ENCODE measurements around the gene SQOR. TPM values are rescaled to one million over a fixed set of nuclear protein-coding genes. Genes with fewer than 3 reads are reported as not detected.

The SQOR gene
- total and polyA plus RNA-seq, 2 experiments from 2014 or later, result 0.23 TPM; not detected in 1

- Histone ChIP-seq H4K20me1 (replicated peaks; ENCODE audit: insufficient read depth) (no peaks in the 10 kb centered on the region), H3K4me2 (no peak overlapping the region), H3K4me1 (ENCODE audit: insufficient read depth) (no peaks in the 10 kb centered on the region), H2AFZ (no peak overlapping the region), H3K27me3 (ENCODE audit: insufficient read depth) (no peaks in the 10 kb centered on the region), H3K9me2 (ENCODE audit: insufficient read depth) (no peaks in the 10 kb centered on the region), H3K27ac (ENCODE audit: low read depth) (no peak overlapping the region), H3F3A (replicated peaks; ENCODE audit: low read depth) (no peaks in the 10 kb centered on the region), H3K36me3 (ENCODE audit: insufficient read depth) (no peaks in the 10 kb centered on the region), H3K79me2 (replicated peaks; ENCODE audit: insufficient read depth) (no peaks in the 10 kb centered on the region), H3K4me3 (no peak overlapping the region)
- Mint-ChIP-seq H3K9me3 (peaks cover 85% of the 10 kb centered on the region), H3K27me3 (ENCODE audit: insufficient read depth, low read depth, poor library complexity) (peaks cover 1% of the 10 kb centered on the region), H3K4me3 (no peak overlapping the region), H3K27ac (no peak overlapping the region), H3K4me1 (no peaks in the 10 kb centered on the region), H3K36me3 (ENCODE audit: low read depth) (peaks cover 10% of the 10 kb centered on the region; the same call in 2 of the 3 replicates)
- ATAC-seq, result no peak
- no peak for DNase-seq (ENCODE audit: low spot score)
- TF ChIP-seq STAT1 (IDR thresholded peaks at IDR 0.05; ENCODE audit: unreplicated experiment) (no peak), EZH2 (IDR thresholded peaks at IDR 0.05; ENCODE audit: low read depth, unreplicated experiment) (no peak), NANOG (IDR thresholded peaks at IDR 0.05; ENCODE audit: borderline replicate concordance) (no peak), JUNB (IDR thresholded peaks at IDR 0.05; ENCODE audit: unreplicated experiment) (no peak), ZNF114 (CRISPR knock-in tag; IDR thresholded peaks at IDR 0.05) (no peak)
These were observed 96.5 kb downstream of the SQOR start for GRCh38 chr15:45731343-45731742.

DNA sequence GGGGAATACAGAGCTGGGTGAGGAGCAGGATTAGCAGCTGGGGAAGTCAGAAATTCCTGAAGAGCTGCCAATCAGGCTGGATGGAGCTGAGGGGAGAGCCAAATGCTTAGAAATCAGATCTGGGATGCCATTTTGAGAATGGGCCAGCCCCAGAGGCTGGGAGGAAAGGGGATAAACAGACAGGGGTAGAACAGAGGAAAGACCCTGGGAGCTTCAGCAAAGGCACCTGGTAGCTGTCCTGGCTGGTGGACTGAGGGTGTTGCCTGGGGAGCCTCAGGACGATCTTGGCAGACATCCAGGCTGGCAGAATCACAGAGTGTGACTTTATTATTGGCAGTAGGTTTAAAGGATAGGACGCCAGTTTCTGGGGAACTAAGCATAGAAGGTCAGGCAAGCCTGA, 97.8 kb downstream of the SQOR start:
- Histone ChIP-seq H3K4me1 (ENCODE audit: insufficient read depth) (no peaks in the 10 kb centered on the region), H3K27ac (ENCODE audit: low read depth) (no peak overlapping the region), H3K9me2 (ENCODE audit: insufficient read depth) (no peaks in the 10 kb centered on the region), H4K20me1 (replicated peaks; ENCODE audit: insufficient read depth) (no peaks in the 10 kb centered on the region), H2AFZ (no peak overlapping the region), H3K4me3 (no peak overlapping the region), H3K79me2 (replicated peaks; ENCODE audit: insufficient read depth) (no peaks in the 10 kb centered on the region), H3F3A (replicated peaks; ENCODE audit: low read depth) (no peaks in the 10 kb centered on the region), H3K36me3 (ENCODE audit: insufficient read depth) (no peaks in the 10 kb centered on the region), H3K4me2 (no peak overlapping the region), H3K27me3 (ENCODE audit: insufficient read depth) (no peaks in the 10 kb centered on the region)
- Mint-ChIP-seq H3K4me3 (no peak overlapping the region), H3K4me1 (no peaks in the 10 kb centered on the region), H3K27ac (no peak overlapping the region), H3K36me3 (ENCODE audit: low read depth) (peaks cover 10% of the 10 kb centered on the region; the same call in 2 of the 3 replicates), H3K9me3 (peaks cover 82% of the 10 kb centered on the region), H3K27me3 (ENCODE audit: insufficient read depth, low read depth, poor library complexity) (peaks cover 1% of the 10 kb centered on the region)
- no peak for DNase-seq (ENCODE audit: low spot score)
- no peak for TF ChIP-seq ZNF462 (CRISPR knock-in tag; IDR thresholded peaks at IDR 0.05)
- no peak for TF ChIP-seq ZNF331 (CRISPR knock-in tag; IDR thresholded peaks at IDR 0.05; ENCODE audit: low read depth)
- TF ChIP-seq, protein P1, sequence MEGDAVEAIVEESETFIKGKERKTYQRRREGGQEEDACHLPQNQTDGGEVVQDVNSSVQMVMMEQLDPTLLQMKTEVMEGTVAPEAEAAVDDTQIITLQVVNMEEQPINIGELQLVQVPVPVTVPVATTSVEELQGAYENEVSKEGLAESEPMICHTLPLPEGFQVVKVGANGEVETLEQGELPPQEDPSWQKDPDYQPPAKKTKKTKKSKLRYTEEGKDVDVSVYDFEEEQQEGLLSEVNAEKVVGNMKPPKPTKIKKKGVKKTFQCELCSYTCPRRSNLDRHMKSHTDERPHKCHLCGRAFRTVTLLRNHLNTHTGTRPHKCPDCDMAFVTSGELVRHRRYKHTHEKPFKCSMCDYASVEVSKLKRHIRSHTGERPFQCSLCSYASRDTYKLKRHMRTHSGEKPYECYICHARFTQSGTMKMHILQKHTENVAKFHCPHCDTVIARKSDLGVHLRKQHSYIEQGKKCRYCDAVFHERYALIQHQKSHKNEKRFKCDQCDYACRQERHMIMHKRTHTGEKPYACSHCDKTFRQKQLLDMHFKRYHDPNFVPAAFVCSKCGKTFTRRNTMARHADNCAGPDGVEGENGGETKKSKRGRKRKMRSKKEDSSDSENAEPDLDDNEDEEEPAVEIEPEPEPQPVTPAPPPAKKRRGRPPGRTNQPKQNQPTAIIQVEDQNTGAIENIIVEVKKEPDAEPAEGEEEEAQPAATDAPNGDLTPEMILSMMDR (conservative IDR thresholded peaks at IDR 0.05; ENCODE audit: low read depth in 2 of 2), result no peak
- TF ChIP-seq EZH2 (IDR thresholded peaks at IDR 0.05; ENCODE audit: low read depth, unreplicated experiment), result no peak
- no peak for ATAC-seq

Data from GM23338 (cell line).